ENCODE results near the gene SSBP3. TPM values are rescaled to one million over a fixed set of nuclear protein-coding genes. Genes with fewer than 3 reads are reported as not detected.

The SSBP3 gene
- total and polyA plus RNA-seq, 2 experiments from 2014 or later, result 47.4 to 68.6 TPM

- Histone ChIP-seq H3K27ac (ENCODE audit: low read depth) (no peak overlapping the region), H4K20me1 (replicated peaks; ENCODE audit: insufficient read depth) (peaks cover 58% of the 10 kb centered on the region), H3K79me2 (replicated peaks; ENCODE audit: insufficient read depth) (peaks cover 100% of the 10 kb centered on the region), H3K4me3 (no peak overlapping the region), H3K4me1 (ENCODE audit: insufficient read depth) (peaks cover 37% of the 10 kb centered on the region), H3F3A (replicated peaks; ENCODE audit: low read depth) (peaks cover 4% of the 10 kb centered on the region; the same call in 1 of the 2 replicates), H3K4me2 (no peak overlapping the region), H3K36me3 (ENCODE audit: insufficient read depth) (peaks cover 3% of the 10 kb centered on the region; the same call in 1 of the 2 replicates), H2AFZ (no peak overlapping the region), H3K9me2 (ENCODE audit: insufficient read depth) (no peaks in the 10 kb centered on the region), H3K27me3 (ENCODE audit: insufficient read depth) (no peaks in the 10 kb centered on the region)
- Mint-ChIP-seq H3K9me3 (no peaks in the 10 kb centered on the region; the same call in 1 of the 3 replicates), H3K36me3 (ENCODE audit: low read depth) (peaks cover 35% of the 10 kb centered on the region; the same call in 2 of the 3 replicates), H3K4me3 (no peak overlapping the region), H3K27me3 (ENCODE audit: insufficient read depth, low read depth, poor library complexity) (no peaks in the 10 kb centered on the region), H3K27ac (peak overlapping the region; percentile 2; the same call in 1 of the 2 replicates), H3K4me1 (peaks cover 49% of the 10 kb centered on the region)
- DNase-seq (ENCODE audit: low spot score) (no peak), ATAC-seq (no peak)
- TF ChIP-seq, protein P1, sequence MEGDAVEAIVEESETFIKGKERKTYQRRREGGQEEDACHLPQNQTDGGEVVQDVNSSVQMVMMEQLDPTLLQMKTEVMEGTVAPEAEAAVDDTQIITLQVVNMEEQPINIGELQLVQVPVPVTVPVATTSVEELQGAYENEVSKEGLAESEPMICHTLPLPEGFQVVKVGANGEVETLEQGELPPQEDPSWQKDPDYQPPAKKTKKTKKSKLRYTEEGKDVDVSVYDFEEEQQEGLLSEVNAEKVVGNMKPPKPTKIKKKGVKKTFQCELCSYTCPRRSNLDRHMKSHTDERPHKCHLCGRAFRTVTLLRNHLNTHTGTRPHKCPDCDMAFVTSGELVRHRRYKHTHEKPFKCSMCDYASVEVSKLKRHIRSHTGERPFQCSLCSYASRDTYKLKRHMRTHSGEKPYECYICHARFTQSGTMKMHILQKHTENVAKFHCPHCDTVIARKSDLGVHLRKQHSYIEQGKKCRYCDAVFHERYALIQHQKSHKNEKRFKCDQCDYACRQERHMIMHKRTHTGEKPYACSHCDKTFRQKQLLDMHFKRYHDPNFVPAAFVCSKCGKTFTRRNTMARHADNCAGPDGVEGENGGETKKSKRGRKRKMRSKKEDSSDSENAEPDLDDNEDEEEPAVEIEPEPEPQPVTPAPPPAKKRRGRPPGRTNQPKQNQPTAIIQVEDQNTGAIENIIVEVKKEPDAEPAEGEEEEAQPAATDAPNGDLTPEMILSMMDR (conservative IDR thresholded peaks at IDR 0.05; ENCODE audit: low read depth in 2 of 2), result no peak
- TF ChIP-seq ZNF331 (CRISPR knock-in tag; IDR thresholded peaks at IDR 0.05; ENCODE audit: low read depth), result no peak
- no peak for TF ChIP-seq POLR2AphosphoS5 (IDR thresholded peaks at IDR 0.05; ENCODE audit: low read depth)
Observed at GRCh38 chr1:54384471-54384870, 21.7 kb downstream of the SSBP3 start.

GRCh38 chr1:54381524-54381923 lies 24.7 kb downstream of the SSBP3 start:
- H3K9me3 Mint-ChIP-seq, result no peaks in the 10 kb centered on the region; the same call in 1 of the 3 replicates
- peaks cover 64% of the 10 kb centered on the region for H3K4me1 Mint-ChIP-seq
- Histone ChIP-seq H3K27ac (ENCODE audit: low read depth) (peak overlapping the region; percentile 93), H2AFZ (no peak overlapping the region), H3K27me3 (ENCODE audit: insufficient read depth) (no peaks in the 10 kb centered on the region), H3F3A (replicated peaks; ENCODE audit: low read depth) (peaks cover 10% of the 10 kb centered on the region), H4K20me1 (replicated peaks; ENCODE audit: insufficient read depth) (peaks cover 31% of the 10 kb centered on the region), H3K36me3 (ENCODE audit: insufficient read depth) (peaks cover 3% of the 10 kb centered on the region; the same call in 1 of the 2 replicates), H3K4me1 (ENCODE audit: insufficient read depth) (peaks cover 61% of the 10 kb centered on the region), H3K4me2 (no peak overlapping the region), H3K4me3 (no peak overlapping the region), H3K9me2 (ENCODE audit: insufficient read depth) (no peaks in the 10 kb centered on the region), H3K79me2 (replicated peaks; ENCODE audit: insufficient read depth) (peaks cover 98% of the 10 kb centered on the region)
- H3K36me3 Mint-ChIP-seq (ENCODE audit: low read depth), result peaks cover 28% of the 10 kb centered on the region; the same call in 2 of the 3 replicates
- H3K4me3 Mint-ChIP-seq, result no peak overlapping the region
- TF ChIP-seq ZNF462 (CRISPR knock-in tag; IDR thresholded peaks at IDR 0.05) (no peak), STAT1 (IDR thresholded peaks at IDR 0.05; ENCODE audit: unreplicated experiment) (no peak), ZNF114 (CRISPR knock-in tag; IDR thresholded peaks at IDR 0.05) (no peak), EZH2phosphoT487 (IDR thresholded peaks at IDR 0.05; ENCODE audit: unreplicated experiment) (no peak)
- H3K27ac Mint-ChIP-seq, result peak overlapping the region; percentile 64; the same call in 1 of the 2 replicates
- ATAC-seq (no peak), DNase-seq (ENCODE audit: low spot score) (no peak)
- H3K27me3 Mint-ChIP-seq (ENCODE audit: insufficient read depth, low read depth, poor library complexity), result peaks cover 7% of the 10 kb centered on the region
